Measurements from ENCODE around the gene GPC5. TPM values are rescaled to one million over a fixed set of nuclear protein-coding genes. Genes with fewer than 3 reads are reported as not detected.

GPC5 gene
- total and polyA plus RNA-seq, 4 donors = 0.51 to 22.4 (median 2.0) TPM

DNA sequence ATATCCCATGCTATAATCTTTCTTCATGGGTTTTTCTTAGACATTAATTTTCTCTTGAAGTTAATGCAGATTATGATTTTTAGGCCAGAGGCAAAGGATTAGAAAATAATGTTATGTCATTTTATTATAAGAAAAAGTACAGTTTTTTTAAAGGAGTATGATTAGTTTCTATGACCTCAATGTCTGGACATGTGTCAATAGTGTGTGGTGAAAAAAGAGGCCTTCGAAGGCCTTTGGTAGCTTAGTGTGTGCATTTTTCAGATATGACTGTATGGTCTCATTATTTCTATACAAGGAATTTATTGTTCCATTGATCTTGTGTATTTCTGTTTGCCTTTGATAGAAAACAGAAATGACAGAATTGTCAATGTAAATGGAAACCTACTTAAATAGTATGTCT, 195.6 kb downstream of the GPC5 start:
- no peaks in the 10 kb centered on the region for H3K4me1 ChIP-seq (ENCODE audit: control insufficient read depth in 4 of 4, insufficient read depth in 4 of 4, low read length in 3 of 4)
- DNase-seq (ENCODE audit: low spot score) = no peak
- no peak for TF ChIP-seq EGR1 (IDR thresholded peaks at IDR 0.05; ENCODE audit: low read depth in 2 of 2)
- TF ChIP-seq FOXA1 (IDR thresholded peaks at IDR 0.05) = no peak
- no peak for TF ChIP-seq HNF4A (conservative IDR thresholded peaks at IDR 0.05)
- no peak for TF ChIP-seq JUND (IDR thresholded peaks at IDR 0.05)
- no peak for TF ChIP-seq YY1 (IDR thresholded peaks at IDR 0.05)
- no peak for TF ChIP-seq TAF1 (conservative IDR thresholded peaks at IDR 0.05)
- no peak for TF ChIP-seq RAD21 (IDR thresholded peaks at IDR 0.05)
- TF ChIP-seq RXRA (IDR thresholded peaks at IDR 0.05) = no peak
- H3K9ac ChIP-seq (ENCODE audit: low read depth in 1 of 2, low read length in 2 of 2) = no peak overlapping the region
- H3K27ac ChIP-seq (ENCODE audit: low read depth in 1 of 2, low read length in 2 of 2) = no peak overlapping the region
- no peak overlapping the region for H3K4me3 ChIP-seq (ENCODE audit: low read depth in 1 of 3, low read length in 3 of 3)
- H3K36me3 ChIP-seq (ENCODE audit: control insufficient read depth in 4 of 4, insufficient read depth in 3 of 4, low read depth in 1 of 4, low read length in 3 of 4) = no peaks in the 10 kb centered on the region
- H3K27me3 ChIP-seq (ENCODE audit: control insufficient read depth in 4 of 4, insufficient read depth in 4 of 4, low read length in 3 of 4) = no peaks in the 10 kb centered on the region
- no peaks in the 10 kb centered on the region for H3K9me3 ChIP-seq (ENCODE audit: control insufficient read depth in 4 of 4, low read length in 3 of 4)
- WGBS = 88% methylated on average over 1 of the region's 1 CpG

GRCh38 chr13:91595677-91596076, 197.3 kb downstream of the GPC5 start:
- H3K4me3 ChIP-seq (ENCODE audit: low read depth in 1 of 3, low read length in 3 of 3) = no peak overlapping the region
- WGBS = 83% methylated on average over 2 of the region's 2 CpGs
- no peak overlapping the region for H3K9ac ChIP-seq (ENCODE audit: low read depth in 1 of 2, low read length in 2 of 2)
- H3K27me3 ChIP-seq (ENCODE audit: control insufficient read depth in 4 of 4, insufficient read depth in 4 of 4, low read length in 3 of 4) = no peaks in the 10 kb centered on the region
- TF ChIP-seq JUND (IDR thresholded peaks at IDR 0.05) (no peak), SP1 (IDR thresholded peaks at IDR 0.05) (no peak), RXRA (IDR thresholded peaks at IDR 0.05) (no peak), HNF4G (IDR thresholded peaks at IDR 0.05) (no peak), ATF3 (IDR thresholded peaks at IDR 0.05) (no peak), FOXA1 (IDR thresholded peaks at IDR 0.05) (no peak), YY1 (IDR thresholded peaks at IDR 0.05) (no peak), TAF1 (conservative IDR thresholded peaks at IDR 0.05) (no peak), MAX (IDR thresholded peaks at IDR 0.05) (no peak), HNF4A (conservative IDR thresholded peaks at IDR 0.05) (no peak), GABPA (IDR thresholded peaks at IDR 0.05 in 1 of 2, conservative IDR thresholded peaks at IDR 0.05 in 1 of 2) (no peak), EGR1 (IDR thresholded peaks at IDR 0.05; ENCODE audit: low read depth in 2 of 2) (no peak), FOXA2 (IDR thresholded peaks at IDR 0.05) (no peak), RAD21 (IDR thresholded peaks at IDR 0.05) (no peak), NR2F2 (IDR thresholded peaks at IDR 0.05) (no peak)
- TF ChIP-seq, protein P1, sequence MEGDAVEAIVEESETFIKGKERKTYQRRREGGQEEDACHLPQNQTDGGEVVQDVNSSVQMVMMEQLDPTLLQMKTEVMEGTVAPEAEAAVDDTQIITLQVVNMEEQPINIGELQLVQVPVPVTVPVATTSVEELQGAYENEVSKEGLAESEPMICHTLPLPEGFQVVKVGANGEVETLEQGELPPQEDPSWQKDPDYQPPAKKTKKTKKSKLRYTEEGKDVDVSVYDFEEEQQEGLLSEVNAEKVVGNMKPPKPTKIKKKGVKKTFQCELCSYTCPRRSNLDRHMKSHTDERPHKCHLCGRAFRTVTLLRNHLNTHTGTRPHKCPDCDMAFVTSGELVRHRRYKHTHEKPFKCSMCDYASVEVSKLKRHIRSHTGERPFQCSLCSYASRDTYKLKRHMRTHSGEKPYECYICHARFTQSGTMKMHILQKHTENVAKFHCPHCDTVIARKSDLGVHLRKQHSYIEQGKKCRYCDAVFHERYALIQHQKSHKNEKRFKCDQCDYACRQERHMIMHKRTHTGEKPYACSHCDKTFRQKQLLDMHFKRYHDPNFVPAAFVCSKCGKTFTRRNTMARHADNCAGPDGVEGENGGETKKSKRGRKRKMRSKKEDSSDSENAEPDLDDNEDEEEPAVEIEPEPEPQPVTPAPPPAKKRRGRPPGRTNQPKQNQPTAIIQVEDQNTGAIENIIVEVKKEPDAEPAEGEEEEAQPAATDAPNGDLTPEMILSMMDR (IDR thresholded peaks at IDR 0.05; ENCODE audit: low read depth, low read length, missing input control) = no peak
- TF ChIP-seq, protein P2, sequence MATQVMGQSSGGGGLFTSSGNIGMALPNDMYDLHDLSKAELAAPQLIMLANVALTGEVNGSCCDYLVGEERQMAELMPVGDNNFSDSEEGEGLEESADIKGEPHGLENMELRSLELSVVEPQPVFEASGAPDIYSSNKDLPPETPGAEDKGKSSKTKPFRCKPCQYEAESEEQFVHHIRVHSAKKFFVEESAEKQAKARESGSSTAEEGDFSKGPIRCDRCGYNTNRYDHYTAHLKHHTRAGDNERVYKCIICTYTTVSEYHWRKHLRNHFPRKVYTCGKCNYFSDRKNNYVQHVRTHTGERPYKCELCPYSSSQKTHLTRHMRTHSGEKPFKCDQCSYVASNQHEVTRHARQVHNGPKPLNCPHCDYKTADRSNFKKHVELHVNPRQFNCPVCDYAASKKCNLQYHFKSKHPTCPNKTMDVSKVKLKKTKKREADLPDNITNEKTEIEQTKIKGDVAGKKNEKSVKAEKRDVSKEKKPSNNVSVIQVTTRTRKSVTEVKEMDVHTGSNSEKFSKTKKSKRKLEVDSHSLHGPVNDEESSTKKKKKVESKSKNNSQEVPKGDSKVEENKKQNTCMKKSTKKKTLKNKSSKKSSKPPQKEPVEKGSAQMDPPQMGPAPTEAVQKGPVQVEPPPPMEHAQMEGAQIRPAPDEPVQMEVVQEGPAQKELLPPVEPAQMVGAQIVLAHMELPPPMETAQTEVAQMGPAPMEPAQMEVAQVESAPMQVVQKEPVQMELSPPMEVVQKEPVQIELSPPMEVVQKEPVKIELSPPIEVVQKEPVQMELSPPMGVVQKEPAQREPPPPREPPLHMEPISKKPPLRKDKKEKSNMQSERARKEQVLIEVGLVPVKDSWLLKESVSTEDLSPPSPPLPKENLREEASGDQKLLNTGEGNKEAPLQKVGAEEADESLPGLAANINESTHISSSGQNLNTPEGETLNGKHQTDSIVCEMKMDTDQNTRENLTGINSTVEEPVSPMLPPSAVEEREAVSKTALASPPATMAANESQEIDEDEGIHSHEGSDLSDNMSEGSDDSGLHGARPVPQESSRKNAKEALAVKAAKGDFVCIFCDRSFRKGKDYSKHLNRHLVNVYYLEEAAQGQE (IDR thresholded peaks at IDR 0.05) = no peak
- TF ChIP-seq, protein P3, sequence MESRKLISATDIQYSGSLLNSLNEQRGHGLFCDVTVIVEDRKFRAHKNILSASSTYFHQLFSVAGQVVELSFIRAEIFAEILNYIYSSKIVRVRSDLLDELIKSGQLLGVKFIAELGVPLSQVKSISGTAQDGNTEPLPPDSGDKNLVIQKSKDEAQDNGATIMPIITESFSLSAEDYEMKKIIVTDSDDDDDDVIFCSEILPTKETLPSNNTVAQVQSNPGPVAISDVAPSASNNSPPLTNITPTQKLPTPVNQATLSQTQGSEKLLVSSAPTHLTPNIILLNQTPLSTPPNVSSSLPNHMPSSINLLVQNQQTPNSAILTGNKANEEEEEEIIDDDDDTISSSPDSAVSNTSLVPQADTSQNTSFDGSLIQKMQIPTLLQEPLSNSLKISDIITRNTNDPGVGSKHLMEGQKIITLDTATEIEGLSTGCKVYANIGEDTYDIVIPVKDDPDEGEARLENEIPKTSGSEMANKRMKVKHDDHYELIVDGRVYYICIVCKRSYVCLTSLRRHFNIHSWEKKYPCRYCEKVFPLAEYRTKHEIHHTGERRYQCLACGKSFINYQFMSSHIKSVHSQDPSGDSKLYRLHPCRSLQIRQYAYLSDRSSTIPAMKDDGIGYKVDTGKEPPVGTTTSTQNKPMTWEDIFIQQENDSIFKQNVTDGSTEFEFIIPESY (IDR thresholded peaks at IDR 0.05) = no peak
- no peak overlapping the region for H3K27ac ChIP-seq (ENCODE audit: low read depth in 1 of 2, low read length in 2 of 2)
- H3K9me3 ChIP-seq (ENCODE audit: control insufficient read depth in 4 of 4, low read length in 3 of 4) = no peaks in the 10 kb centered on the region
- H3K4me1 ChIP-seq (ENCODE audit: control insufficient read depth in 4 of 4, insufficient read depth in 4 of 4, low read length in 3 of 4) = no peaks in the 10 kb centered on the region
- no peak for DNase-seq (ENCODE audit: low spot score)
- no peaks in the 10 kb centered on the region for H3K36me3 ChIP-seq (ENCODE audit: control insufficient read depth in 4 of 4, insufficient read depth in 3 of 4, low read depth in 1 of 4, low read length in 3 of 4)
